K562 (cell line): Measurements from ENCODE around the gene TMC2. TPM values are rescaled to one million over a fixed set of nuclear protein-coding genes. Genes with fewer than 3 reads are reported as not detected.

Experiments used
- E2F8 ChIP-seq: fragments of 450-650 bp; IDR thresholded peaks from 2 replicates; pipeline ENCODE4 v1.7.1; 2018; ENCODE audit warnings: mild to moderate bottlenecking, low read depth; ENCODE audit not compliant: partially characterized antibody
- HDAC6 ChIP-seq: IDR thresholded peaks from 2 replicates; pipeline ENCODE4 v1.6.1; 2012; ENCODE audit warnings: low read depth, mild to moderate bottlenecking, control low read depth, inconsistent platforms, low read length, moderate library complexity
- POLR2A ChIP-seq: fragments of 450-650 bp; conservative IDR thresholded peaks from 2 replicates; pipeline ENCODE4 v1.6.1; 2016
- POLR2H ChIP-seq: IDR thresholded peaks from 2 replicates; pipeline ENCODE4 v1.6.1; 2016; ENCODE audit warnings: missing genetic modification characterization, low read depth, mild to moderate bottlenecking, control low read depth, missing compliant biosample characterization, moderate library complexity
- SMARCB1 ChIP-seq: IDR thresholded peaks from 2 replicates; pipeline ENCODE4 v1.6.1; 2011; ENCODE audit warnings: improper control_type of control experiment, low read depth; ENCODE audit not compliant: insufficient read length
- SRSF3 ChIP-seq: fragments of 200-400 bp; formaldehyde crosslinking; IDR thresholded peaks from 2 replicates; pipeline ENCODE4 v1.6.1; 2016; ENCODE audit warnings: mild to moderate bottlenecking, low read length, moderate library complexity; ENCODE audit not compliant: insufficient read depth
- SRSF7 ChIP-seq: fragments of 200-400 bp; formaldehyde crosslinking; optimal IDR thresholded peaks from 2 replicates; pipeline ENCODE3; 2017; ENCODE audit warnings: mild to moderate bottlenecking, low read depth, low read length
- THRB ChIP-seq: fragments of 450-650 bp; formaldehyde crosslinking; conservative IDR thresholded peaks from 2 replicates; pipeline ENCODE4 v1.4.0; 2022; ENCODE audit warnings: mild to moderate bottlenecking, missing genetic modification characterization
- polyA plus RNA-seq, 8 experiments: library from polyadenylated mRNA; depleted of rRNA in 4 of 8; stranded (reverse) in 5 of 8; unstranded in 3 of 8; fragments of >200 nt; fragmentation: Nextera tagmentation in 2 of 8; fragmentation: Illumina TruSeq in 1 of 8; extraction: Ambion mirVana in 2 of 8; extraction: Trizol in 1 of 8; gene quantifications; 2 replicates each; pipeline versions ENCODE4 v1.2.1 to v1.2.3, GENCODE V29; 2011 to 2014; ENCODE audit warnings: inconsistent platforms in 1 of 8, missing spikeins in 1 of 8
- total RNA-seq, 7 experiments: library from RNA; depleted of rRNA in 6 of 7; stranded (reverse); fragments of >200 nt in 6 of 7; fragmentation: Illumina TruSeq in 2 of 7; extraction: Trizol in 2 of 7; gene quantifications; 2 replicates each; pipeline versions ENCODE4 v1.2.1 to v1.2.3, GENCODE V29; 2011 to 2021; ENCODE audit warnings: low replicate concordance in 1 of 7
- TF ChIP-seq, protein P1 (sequence below): sonication (generic); formaldehyde crosslinking; IDR thresholded peaks from 2 replicates; pipeline ENCODE4 v1.8.0; 2022; ENCODE audit warnings: missing genetic modification reagents, mild to moderate bottlenecking, borderline replicate concordance
- TF ChIP-seq, protein P2 (sequence below): fragments of 450-650 bp; formaldehyde crosslinking; IDR thresholded peaks from 2 replicates; pipeline ENCODE4 v1.4.0; 2022; ENCODE audit warnings: missing genetic modification characterization

Gene TMC2
- total and polyA plus RNA-seq, 9 of the 15 experiments (the other 6 are each of a cell fraction or from before 2014, with no cell fraction given): not detected

GRCh38 chr20:2658414-2659354 lies 122.3 kb downstream of the TMC2 start (continued):
- TF ChIP-seq HDAC6: no peak
- no peak for TF ChIP-seq POLR2H (tag)
- peak; percentile 87 for TF ChIP-seq POLR2A
- TF ChIP-seq, protein P1, sequence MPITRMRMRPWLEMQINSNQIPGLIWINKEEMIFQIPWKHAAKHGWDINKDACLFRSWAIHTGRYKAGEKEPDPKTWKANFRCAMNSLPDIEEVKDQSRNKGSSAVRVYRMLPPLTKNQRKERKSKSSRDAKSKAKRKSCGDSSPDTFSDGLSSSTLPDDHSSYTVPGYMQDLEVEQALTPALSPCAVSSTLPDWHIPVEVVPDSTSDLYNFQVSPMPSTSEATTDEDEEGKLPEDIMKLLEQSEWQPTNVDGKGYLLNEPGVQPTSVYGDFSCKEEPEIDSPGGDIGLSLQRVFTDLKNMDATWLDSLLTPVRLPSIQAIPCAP (CRISPR knock-in tag): no peak
- TF ChIP-seq SRSF7: no peak
- peak; percentile 52 for TF ChIP-seq E2F8
- TF ChIP-seq THRB (CRISPR knock-in tag): 0 out of 2 replicates have a peak, but pooled peaks have one; percentile 45
- TF ChIP-seq, protein P2, sequence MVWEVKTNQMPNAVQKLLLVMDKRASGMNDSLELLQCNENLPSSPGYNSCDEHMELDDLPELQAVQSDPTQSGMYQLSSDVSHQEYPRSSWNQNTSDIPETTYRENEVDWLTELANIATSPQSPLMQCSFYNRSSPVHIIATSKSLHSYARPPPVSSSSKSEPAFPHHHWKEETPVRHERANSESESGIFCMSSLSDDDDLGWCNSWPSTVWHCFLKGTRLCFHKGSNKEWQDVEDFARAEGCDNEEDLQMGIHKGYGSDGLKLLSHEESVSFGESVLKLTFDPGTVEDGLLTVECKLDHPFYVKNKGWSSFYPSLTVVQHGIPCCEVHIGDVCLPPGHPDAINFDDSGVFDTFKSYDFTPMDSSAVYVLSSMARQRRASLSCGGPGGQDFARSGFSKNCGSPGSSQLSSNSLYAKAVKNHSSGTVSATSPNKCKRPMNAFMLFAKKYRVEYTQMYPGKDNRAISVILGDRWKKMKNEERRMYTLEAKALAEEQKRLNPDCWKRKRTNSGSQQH (CRISPR knock-in tag): 0 out of 2 replicates have a peak, but pooled peaks have one; percentile 46
- TF ChIP-seq SMARCB1: no peak
- TF ChIP-seq SRSF3: no peak
